GM19351 (cell line): ENCODE data around the gene SUN3.
"Not testable (repeated sequence)": the region's sequence is repeated elsewhere in the genome, so short reads cannot be mapped to it uniquely, and the experiment has no call there.

ENCODE experiments used
- ATAC-seq: cut with Tn5 transposase; IDR thresholded peaks from one replicate; pipeline ENCODE4 v1.9.1; 2021; ENCODE audit warnings: mild to moderate bottlenecking, moderate library complexity; ENCODE audit not compliant: unreplicated experiment

Gene SUN3

GRCh38 chr7:47946581-47947354 is 82.1 kb downstream of the SUN3 start:
- ATAC-seq: no peak

GRCh38 chr7:47945261-47946015 is 83.5 kb downstream of the SUN3 start:
- peak; percentile 77 for ATAC-seq

- no peak for ATAC-seq
Measured at GRCh38 chr7:47944536-47945260, 84.2 kb downstream of the SUN3 start.

GRCh38 chr7:47943676-47944474 is 85.0 kb downstream of the SUN3 start:
- ATAC-seq: no peak

- ATAC-seq: not testable (repeated sequence)
Measured at GRCh38 chr7:47942651-47943050, 86.3 kb downstream of the SUN3 start.

- no peak for ATAC-seq
Measured at GRCh38 chr7:47942132-47942531, 86.8 kb downstream of the SUN3 start.

GRCh38 chr7:47941136-47941844 is 87.6 kb downstream of the SUN3 start:
- ATAC-seq: no peak

- no peak for ATAC-seq
Measured at GRCh38 chr7:47940088-47941013, 88.6 kb downstream of the SUN3 start.

- no peak for ATAC-seq
Measured at GRCh38 chr7:47939425-47940036, 89.4 kb downstream of the SUN3 start.

GRCh38 chr7:47938574-47939165 is 90.2 kb downstream of the SUN3 start:
- no peak for ATAC-seq

- ATAC-seq: peak; percentile 43
Measured at GRCh38 chr7:47937711-47938573, 91.0 kb downstream of the SUN3 start.
